HG03095 (cell line): Measurements from ENCODE around the gene PHLDB3.

Experiments used
- ATAC-seq: cut with Tn5 transposase; IDR thresholded peaks from one replicate; pipeline ENCODE4 v1.9.1; 2021; ENCODE audit warnings: moderate library complexity; ENCODE audit not compliant: unreplicated experiment

Gene PHLDB3

GRCh38 chr19:43501661-43502418, 2.7 kb downstream of the PHLDB3 start:
- ATAC-seq, result no peak

DNA sequence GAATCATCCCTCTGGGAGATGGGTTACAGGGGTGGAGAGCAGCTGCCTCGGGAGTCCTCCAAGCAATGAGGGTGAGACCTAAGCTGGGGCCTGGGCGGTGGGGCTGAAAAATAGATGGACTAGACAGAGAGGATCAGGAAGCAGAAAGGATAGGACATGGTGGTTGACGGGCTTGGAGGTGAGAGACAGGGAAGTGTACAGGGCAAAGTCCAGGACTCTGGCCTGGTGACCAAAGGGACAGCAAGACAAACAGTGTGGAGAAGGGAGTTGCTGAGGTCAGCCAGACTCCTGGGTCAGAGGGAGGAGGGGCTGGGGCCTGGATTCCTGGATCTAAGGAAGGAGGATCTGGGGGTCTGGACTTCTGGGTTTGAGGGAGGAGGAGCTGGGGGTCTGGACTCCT, 5.5 kb downstream of the PHLDB3 start:
- no peak for ATAC-seq

DNA sequence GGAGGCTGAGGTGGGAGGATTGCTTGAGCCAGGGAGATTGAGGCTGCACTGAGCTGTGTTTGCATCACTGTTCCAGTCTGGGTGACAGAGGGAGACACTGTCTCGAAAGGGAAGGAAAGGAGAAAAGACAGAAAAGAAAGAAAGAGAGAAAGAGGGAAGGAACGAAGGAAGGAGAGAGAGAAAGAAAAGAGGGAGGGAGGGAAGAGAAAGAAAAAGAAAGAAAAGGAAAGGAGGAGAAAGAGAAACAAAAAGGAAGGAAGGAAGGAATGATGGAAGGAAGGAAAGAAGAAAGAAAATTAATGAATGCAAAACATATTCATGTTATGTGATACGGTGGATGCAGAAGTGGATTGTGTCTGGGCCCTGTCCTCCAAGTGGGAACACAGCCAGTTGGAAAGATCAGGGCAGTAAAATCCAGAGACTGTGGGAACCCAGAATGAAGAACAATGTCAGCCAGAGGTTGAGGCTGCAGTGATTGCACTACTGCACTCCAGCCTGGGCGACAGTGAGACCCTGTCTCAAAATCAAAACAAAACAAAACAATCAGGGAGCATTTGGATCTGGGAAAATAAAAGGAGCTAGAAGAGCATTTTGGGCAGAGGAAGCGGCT, 6.2 kb downstream of the PHLDB3 start:
- ATAC-seq, result no peak

GRCh38 chr19:43496960-43497359, 7.6 kb downstream of the PHLDB3 start:
- ATAC-seq, result no peak

DNA sequence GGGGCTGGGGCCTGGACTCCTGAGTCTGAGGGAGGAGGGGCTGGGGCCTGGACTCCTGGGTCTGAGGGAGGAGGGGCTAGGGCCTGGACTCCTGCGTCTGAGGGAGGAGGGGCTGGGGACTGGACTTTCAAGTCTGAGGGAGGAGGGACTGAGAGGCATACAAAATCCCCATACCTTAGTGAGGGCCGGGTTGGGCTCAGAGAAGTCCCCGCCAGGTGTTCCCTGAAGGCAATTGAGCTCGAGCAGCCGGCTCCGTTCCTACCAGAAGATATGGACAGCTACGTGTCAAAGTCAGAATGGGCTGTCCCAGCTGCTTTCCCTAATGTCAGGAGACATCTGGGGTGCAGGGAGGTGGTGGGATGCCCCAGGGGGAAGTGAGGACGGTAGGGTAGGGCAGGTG, 9.5 kb downstream of the PHLDB3 start:
- ATAC-seq, result no peak

DNA sequence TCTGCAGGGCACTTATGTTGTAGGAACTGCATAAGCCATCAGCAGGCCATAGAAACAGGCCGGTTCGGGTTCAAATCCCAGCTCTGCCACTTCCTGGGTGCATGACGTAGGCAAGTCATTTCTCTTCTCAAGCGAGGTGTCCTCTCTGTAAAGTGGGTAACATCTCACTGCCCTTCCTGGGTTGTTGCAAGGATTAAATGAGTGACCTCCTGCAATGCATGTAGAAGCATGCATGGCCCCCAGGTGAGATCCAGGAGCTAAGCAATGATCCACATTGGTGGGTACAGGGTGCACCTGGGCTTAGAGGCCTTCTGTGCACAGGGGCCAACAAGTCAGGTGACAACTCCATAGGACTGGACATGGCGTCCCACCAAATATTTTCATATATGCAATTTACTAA, 13.8 kb downstream of the PHLDB3 start:
- no peak for ATAC-seq

GRCh38 chr19:43489979-43490599, 14.5 kb downstream of the PHLDB3 start:
- no peak for ATAC-seq

DNA sequence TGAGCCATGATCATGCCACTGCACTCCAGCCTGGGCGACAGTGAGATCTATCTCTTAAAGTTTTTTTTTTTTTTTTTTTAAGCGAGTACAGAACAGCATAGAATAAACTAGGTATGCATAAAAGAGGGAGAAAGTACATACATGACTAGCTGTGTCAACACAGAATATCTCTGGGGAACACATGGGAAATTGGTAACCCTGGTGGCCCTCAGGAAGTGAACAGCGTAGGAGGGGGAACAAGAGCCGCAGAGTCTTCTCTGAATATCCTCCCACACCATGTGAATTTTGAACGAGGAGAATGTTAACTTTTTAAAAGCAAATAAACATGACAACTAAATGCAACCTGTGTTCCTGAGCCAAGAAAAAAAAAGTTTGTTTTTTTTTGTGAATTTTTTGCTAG, 15.2 kb downstream of the PHLDB3 start:
- no peak for ATAC-seq

GRCh38 chr19:43488179-43488578, 16.4 kb downstream of the PHLDB3 start:
- no peak for ATAC-seq

GRCh38 chr19:43486412-43486811, 18.1 kb downstream of the PHLDB3 start:
- ATAC-seq, result no peak

- no peak for ATAC-seq
Measured at GRCh38 chr19:43485951-43486350, 18.6 kb downstream of the PHLDB3 start.

- ATAC-seq, result no peak
Measured at GRCh38 chr19:43483281-43483680, 21.3 kb downstream of the PHLDB3 start.

DNA sequence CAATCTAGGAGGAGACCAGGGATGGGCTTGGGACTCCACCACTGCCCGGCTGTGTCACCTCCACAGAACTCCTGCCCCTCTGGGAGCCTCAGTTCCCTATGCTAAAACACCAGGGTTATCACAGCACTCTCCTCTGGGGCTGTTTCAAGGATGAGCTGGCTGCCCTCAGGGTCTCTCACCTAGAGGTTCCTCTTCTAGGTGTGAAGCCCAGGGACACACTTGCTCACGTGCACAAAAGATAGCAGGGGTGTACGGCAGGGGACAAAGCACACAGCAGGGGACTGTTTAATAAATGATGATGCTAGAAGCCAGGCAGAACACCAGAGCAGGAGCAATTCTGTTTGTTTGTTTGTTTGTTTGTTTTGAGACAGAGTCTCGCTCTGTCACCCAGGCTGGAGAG, 22.4 kb downstream of the PHLDB3 start:
- ATAC-seq, result no peak

DNA sequence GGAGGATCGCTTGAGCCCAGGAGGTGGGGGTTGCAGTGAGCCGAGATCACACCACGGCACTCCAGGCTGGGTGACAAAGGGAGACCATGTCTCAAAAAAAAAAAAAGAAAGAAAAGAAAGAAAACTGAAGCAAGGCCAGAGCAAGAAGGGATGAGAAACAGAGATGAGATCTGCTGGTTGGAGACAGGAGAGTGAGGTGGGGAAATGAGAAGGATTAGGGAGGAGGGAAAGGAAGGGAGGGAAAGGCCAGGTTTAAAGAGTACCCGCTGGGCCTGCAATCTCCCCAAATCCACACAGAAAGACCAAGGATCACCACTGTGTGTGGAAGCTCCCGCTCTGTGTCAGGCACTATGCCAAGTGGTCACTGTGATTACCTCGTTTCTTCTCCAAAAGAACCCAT, 22.8 kb downstream of the PHLDB3 start:
- ATAC-seq, result no peak

DNA sequence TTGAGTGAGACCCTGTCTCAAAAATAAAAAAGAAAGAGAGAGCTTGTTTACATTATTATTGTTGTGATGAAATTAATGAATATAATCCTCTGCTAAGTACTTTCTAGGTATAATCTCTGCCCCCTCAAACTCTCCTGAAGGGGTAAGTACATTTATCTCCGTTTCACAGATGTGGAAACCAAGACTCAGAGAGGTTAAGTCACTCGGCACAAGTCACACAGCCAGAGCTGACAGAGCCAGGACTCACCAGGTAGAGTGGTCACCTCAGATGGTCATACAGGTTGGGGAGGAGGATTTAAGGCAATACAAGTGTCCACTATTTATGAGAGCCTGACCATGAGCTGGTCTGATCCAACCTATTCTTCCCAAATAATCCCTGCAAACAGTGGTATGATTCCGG, 24.0 kb downstream of the PHLDB3 start:
- no peak for ATAC-seq

DNA sequence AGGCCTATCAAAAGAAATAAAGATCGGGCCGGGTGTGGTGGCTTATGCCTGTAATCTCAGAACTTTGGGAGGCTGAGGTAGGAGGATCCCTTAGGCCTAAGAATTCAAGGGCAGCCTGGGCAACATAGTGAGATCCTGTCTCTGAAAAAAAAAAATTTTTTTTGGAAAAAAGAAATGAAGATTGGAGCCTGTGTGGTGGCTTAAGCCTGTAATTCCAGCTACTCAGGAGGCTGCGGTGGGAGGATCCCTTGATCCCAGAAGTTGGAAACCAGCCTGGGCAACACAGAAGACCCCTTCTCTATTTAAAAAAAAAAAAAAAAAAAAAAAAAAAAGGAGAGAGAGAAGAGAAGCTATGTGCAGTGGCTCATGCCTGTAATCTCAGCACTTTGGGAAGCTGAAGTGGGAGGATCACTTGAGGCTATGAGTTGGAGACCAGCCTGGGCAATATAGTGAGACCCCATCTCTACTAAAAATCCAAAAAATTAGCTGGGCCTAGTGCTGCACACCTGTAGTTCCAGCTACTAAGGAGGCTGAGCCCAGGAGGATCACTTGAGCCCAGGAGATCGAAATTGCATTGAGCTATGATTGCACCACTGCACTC, 24.5 kb downstream of the PHLDB3 start:
- ATAC-seq, result no peak

GRCh38 chr19:43479226-43479625, 25.3 kb downstream of the PHLDB3 start:
- ATAC-seq, result no peak

GRCh38 chr19:43478323-43478722, 26.2 kb downstream of the PHLDB3 start:
- ATAC-seq, result no peak

- no peak for ATAC-seq
Measured at GRCh38 chr19:43476606-43477005, 27.9 kb downstream of the PHLDB3 start.

DNA sequence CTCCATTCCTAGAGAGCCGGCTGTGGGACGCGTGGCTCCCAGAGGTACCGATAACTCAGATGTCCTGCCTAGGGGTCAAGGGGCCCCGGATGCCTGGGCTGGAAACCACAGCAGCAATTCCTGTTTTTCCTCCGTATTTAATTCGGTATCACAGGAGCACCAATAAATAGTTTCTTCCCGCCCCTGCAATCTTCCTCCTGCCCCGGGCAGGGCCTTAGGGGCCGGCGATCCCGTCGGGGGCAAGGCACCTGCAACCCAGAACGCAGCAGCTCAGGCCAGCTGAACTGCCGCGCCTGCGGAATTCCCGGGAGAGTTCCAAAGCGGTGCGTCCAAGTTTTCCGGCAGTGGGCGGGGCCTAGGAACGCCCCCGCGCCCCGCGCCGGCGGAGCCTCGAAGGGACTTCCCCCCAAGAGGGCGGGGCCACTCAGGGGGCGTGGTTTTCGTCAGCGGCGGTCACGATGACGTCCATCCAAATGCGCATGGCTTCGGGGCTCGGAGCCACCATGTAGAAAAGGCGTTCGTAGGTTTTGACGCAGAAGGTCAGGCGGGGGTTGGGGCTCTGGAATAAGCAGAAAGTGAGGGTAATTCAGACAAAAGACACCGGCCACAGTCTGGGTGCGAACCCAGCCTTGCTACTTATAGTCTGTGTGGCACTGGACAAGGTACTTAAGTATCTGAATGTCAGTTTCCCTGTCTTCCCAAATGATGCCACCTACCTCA, 29.4 kb downstream of the PHLDB3 start:
- peak; percentile 54 for ATAC-seq

- no peak for ATAC-seq
Measured at GRCh38 chr19:43474487-43474886, 30.1 kb downstream of the PHLDB3 start.
